ENCODE results near the gene WDR88. TPM values are rescaled to one million over a fixed set of nuclear protein-coding genes. Genes with fewer than 3 reads are reported as not detected.

WDR88 gene
- total and polyA plus RNA-seq, 9 donors = 0.79 TPM; not detected in 8

DNA sequence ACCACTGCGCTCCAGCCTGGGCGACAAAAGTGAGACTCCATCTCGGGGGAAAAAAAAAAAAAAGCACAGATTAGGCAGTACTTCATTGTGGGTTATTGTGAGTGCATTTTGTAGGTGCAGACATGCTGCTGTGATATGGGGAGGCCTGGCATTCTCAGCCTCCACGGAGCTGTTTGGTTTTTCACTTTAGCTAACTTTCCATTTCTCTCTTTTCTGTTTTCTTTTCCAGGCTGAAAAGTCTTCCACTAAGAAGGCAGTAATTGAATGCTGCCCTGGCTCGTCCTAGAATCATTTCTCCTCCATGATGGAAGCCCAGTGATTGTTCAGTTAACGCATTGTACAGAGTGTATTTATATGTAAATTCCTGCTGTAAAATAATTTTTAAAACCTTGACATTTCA, 2.0 kb upstream of the WDR88 start:
- Histone ChIP-seq H3K4me3 (no peak overlapping the region), H3K9me3 (no peaks in the 10 kb centered on the region), H3K4me1 (ENCODE audit: insufficient read depth) (no peaks in the 10 kb centered on the region), H3K27ac (no peak overlapping the region), H3K36me3 (no peaks in the 10 kb centered on the region), H3K27me3 (no peaks in the 10 kb centered on the region)
- DNase-seq = no peak
- no peak for TF ChIP-seq POLR2A (IDR thresholded peaks at IDR 0.05)
- no peak for TF ChIP-seq EP300 (IDR thresholded peaks at IDR 0.05)
- TF ChIP-seq, protein P1, sequence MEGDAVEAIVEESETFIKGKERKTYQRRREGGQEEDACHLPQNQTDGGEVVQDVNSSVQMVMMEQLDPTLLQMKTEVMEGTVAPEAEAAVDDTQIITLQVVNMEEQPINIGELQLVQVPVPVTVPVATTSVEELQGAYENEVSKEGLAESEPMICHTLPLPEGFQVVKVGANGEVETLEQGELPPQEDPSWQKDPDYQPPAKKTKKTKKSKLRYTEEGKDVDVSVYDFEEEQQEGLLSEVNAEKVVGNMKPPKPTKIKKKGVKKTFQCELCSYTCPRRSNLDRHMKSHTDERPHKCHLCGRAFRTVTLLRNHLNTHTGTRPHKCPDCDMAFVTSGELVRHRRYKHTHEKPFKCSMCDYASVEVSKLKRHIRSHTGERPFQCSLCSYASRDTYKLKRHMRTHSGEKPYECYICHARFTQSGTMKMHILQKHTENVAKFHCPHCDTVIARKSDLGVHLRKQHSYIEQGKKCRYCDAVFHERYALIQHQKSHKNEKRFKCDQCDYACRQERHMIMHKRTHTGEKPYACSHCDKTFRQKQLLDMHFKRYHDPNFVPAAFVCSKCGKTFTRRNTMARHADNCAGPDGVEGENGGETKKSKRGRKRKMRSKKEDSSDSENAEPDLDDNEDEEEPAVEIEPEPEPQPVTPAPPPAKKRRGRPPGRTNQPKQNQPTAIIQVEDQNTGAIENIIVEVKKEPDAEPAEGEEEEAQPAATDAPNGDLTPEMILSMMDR (IDR thresholded peaks at IDR 0.05) = no peak
- intact Hi-C loops (cut with DNase I) = loop anchor here in 3 of 4 donors (10.0 kb wide), 3 partner anchors 55 to 175 kb away; partner anchors contain the start of genes CEBPA (in 1 of the 3), CEP89 (in 1 of the 3) and FAAP24 (in 1 of the 3)
- 80 to 84% (median 81%) methylated on average over 6 of the region's 6 CpGs for WGBS, 3 donors

DNA sequence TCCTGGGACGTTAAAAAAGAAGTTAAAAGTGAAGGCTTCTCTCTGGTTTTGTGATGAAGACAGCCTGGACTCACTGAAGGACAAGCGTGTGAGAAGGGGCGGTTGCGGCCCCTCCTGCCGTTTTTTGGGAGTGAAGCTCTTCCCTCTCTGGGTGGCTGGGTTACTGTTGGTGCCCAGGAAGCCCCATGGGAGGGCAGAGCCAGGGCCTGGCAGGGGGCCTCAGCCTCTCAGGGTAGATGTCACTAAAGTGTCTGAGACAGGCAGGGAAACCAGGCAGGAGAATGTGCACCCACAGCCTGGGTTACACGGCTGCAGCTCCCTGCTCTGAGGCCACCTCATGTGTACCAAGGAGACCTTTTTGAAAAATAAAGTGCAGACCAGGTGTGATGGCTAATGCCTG, 1.5 kb upstream of the WDR88 start:
- Histone ChIP-seq H3K27me3 (no peaks in the 10 kb centered on the region), H3K4me3 (no peak overlapping the region), H3K36me3 (no peaks in the 10 kb centered on the region), H3K4me1 (ENCODE audit: insufficient read depth) (no peaks in the 10 kb centered on the region), H3K9me3 (no peaks in the 10 kb centered on the region), H3K27ac (no peak overlapping the region)
- intact Hi-C loops (cut with DNase I) = loop anchor here in 2 of 4 donors (10.0 kb wide), 2 partner anchors 54 to 174 kb away; partner anchors contain the start of gene CEBPA (in 1 of the 2)
- no peak for DNase-seq
- WGBS, 3 donors = 78 to 88% (median 78%) methylated on average over 6 of the region's 6 CpGs
- TF ChIP-seq EP300 (IDR thresholded peaks at IDR 0.05) = no peak
- TF ChIP-seq POLR2A (IDR thresholded peaks at IDR 0.05) = no peak
- TF ChIP-seq, protein P1 (IDR thresholded peaks at IDR 0.05) = no peak

DNA sequence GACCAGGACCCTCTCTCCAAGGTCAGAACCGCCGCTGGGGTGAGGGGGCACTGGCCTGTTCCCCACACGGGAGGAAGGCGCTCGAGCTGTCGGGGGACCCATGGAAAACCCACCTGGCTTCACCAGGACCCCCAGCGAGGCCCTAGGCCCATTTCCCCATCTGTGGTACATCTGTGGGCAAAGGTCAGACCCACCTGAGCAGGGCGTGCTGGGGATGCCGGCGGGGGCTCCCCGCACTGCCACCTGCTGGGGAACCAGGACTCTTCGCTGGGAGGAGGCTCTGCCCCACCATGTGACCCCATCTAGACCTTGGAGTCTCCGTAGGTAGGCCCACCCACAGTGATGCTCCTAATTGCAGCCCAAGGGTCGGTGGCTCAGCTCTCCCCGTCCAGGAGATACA, 511 bp downstream of the WDR88 start:
- Histone ChIP-seq H3K27me3 (no peaks in the 10 kb centered on the region), H3K27ac (no peak overlapping the region), H3K36me3 (no peaks in the 10 kb centered on the region), H3K4me3 (no peak overlapping the region), H3K9me3 (no peaks in the 10 kb centered on the region), H3K4me1 (ENCODE audit: insufficient read depth) (no peaks in the 10 kb centered on the region)
- 81 to 84% (median 84%) methylated on average over 14 to 15 of the region's 15 CpGs for WGBS, 3 donors
- no peak for DNase-seq
- no peak for TF ChIP-seq EP300 (IDR thresholded peaks at IDR 0.05)
- TF ChIP-seq, protein P1 (IDR thresholded peaks at IDR 0.05) = no peak
- TF ChIP-seq POLR2A (IDR thresholded peaks at IDR 0.05) = no peak
- intact Hi-C loops (cut with DNase I) = loop anchor here in 2 of 4 donors (10.0 kb wide), 2 partner anchors 52 to 172 kb away; partner anchors contain the start of gene CEBPA (in 1 of the 2)

DNA sequence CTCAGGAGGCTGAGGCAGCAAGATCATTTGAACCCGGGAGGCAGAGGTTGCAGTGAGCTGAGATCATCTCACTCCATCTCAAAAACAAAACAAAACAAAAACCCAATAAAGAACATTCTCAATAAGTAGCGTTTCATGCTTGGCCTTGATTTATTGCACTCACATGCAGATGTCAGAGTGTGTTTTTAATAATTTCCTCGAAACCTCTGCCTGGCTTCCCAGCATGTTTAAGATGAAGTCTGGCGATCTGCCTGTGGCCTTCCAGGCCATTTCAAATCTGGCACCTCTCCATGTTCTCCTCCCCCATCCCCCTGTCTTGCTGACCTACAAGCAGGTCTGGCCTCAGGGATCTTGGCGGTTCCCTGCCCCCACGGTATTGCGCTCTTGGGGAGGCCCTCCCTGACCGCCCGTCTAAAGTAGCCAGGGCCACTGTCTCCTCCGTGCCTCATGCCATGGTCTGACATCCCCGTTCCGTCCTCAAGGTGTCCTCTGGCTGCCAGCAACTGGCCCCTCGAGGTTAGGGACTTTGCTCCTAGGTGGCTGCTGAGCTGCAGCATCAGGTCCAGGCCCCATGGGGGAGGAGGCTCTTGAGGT, 1.6 kb downstream of the WDR88 start:
- no peak overlapping the region for H3K27ac ChIP-seq
- no peaks in the 10 kb centered on the region for H3K9me3 ChIP-seq
- H3K27me3 ChIP-seq = no peaks in the 10 kb centered on the region
- 24 to 29% (median 25%) methylated on average over 13 of the region's 13 CpGs for WGBS, 3 donors
- no peak for DNase-seq
- no peaks in the 10 kb centered on the region for H3K36me3 ChIP-seq
- intact Hi-C loops (cut with DNase I) = loop anchor here in 2 of 4 donors (10.0 kb wide), 2 partner anchors 51 to 171 kb away; partner anchors contain the start of gene CEBPA (in 1 of the 2)
- TF ChIP-seq POLR2A (IDR thresholded peaks at IDR 0.05) (no peak), EP300 (IDR thresholded peaks at IDR 0.05) (no peak)
- TF ChIP-seq, protein P1 (IDR thresholded peaks at IDR 0.05) = no peak
- no peak overlapping the region for H3K4me3 ChIP-seq
- H3K4me1 ChIP-seq (ENCODE audit: insufficient read depth) = no peaks in the 10 kb centered on the region

Measured in ovary (tissue), 9 donors.